Measurements from ENCODE around the gene KLHL36. TPM values are rescaled to one million over a fixed set of nuclear protein-coding genes. Genes with fewer than 3 reads are reported as not detected.
A peak's percentile ranks its signal among the peaks of the same experiment; 100 is the strongest.

Gene KLHL36
- total RNA-seq, 2 donors from 2014 or later = 36.2 to 44.1 TPM

- no peak for TF ChIP-seq CTCF (IDR thresholded peaks at IDR 0.05)
- Histone ChIP-seq H3K4me3 (no peak overlapping the region), H3K27ac (peak overlapping the region in 1 of 2 donors; percentile 85), H3K36me3 (peaks cover 28% of the 10 kb centered on the region), H3K9me3 (no peaks in the 10 kb centered on the region), H3K4me1 (peaks cover 0 to 23% of the 10 kb centered on the region in 2 donors), H3K27me3 (no peaks in the 10 kb centered on the region)
- no peak for DNase-seq (ENCODE audit: low spot score)
These were observed 2.0 kb downstream of the KLHL36 start for GRCh38 chr16:84650062-84650991.

- Histone ChIP-seq H3K27me3 (no peaks in the 10 kb centered on the region), H3K9me3 (no peaks in the 10 kb centered on the region), H3K36me3 (peaks cover 42% of the 10 kb centered on the region), H3K4me1 (peaks cover 0 to 20% of the 10 kb centered on the region in 2 donors), H3K4me3 (no peak overlapping the region), H3K27ac (no peak overlapping the region)
- DNase-seq (ENCODE audit: low spot score) = no peak
- TF ChIP-seq CTCF (IDR thresholded peaks at IDR 0.05) = no peak
These were observed 4.3 kb downstream of the KLHL36 start for GRCh38 chr16:84652566-84652965.

- TF ChIP-seq CTCF (IDR thresholded peaks at IDR 0.05) = no peak
- Histone ChIP-seq H3K4me3 (no peak overlapping the region), H3K27ac (no peak overlapping the region), H3K9me3 (no peaks in the 10 kb centered on the region), H3K36me3 (peaks cover 58% of the 10 kb centered on the region), H3K27me3 (no peaks in the 10 kb centered on the region), H3K4me1 (peaks cover 0 to 11% of the 10 kb centered on the region in 2 donors)
- no peak for DNase-seq (ENCODE audit: low spot score)
These were observed 5.9 kb downstream of the KLHL36 start for GRCh38 chr16:84654238-84654637.

GRCh38 chr16:84654998-84655397 is 6.7 kb downstream of the KLHL36 start:
- Histone ChIP-seq H3K4me1 (peaks cover 0 to 3% of the 10 kb centered on the region in 2 donors), H3K9me3 (no peaks in the 10 kb centered on the region)

GRCh38 chr16:84656649-84657048 is 8.3 kb downstream of the KLHL36 start:
- Histone ChIP-seq H3K27me3 (no peaks in the 10 kb centered on the region), H3K27ac (no peak overlapping the region), H3K4me3 (no peak overlapping the region), H3K9me3 (no peaks in the 10 kb centered on the region), H3K36me3 (peaks cover 76% of the 10 kb centered on the region), H3K4me1 (no peaks in the 10 kb centered on the region)
- TF ChIP-seq CTCF (IDR thresholded peaks at IDR 0.05) = no peak
- DNase-seq (ENCODE audit: low spot score) = no peak

More at GRCh38 chr16:84654998-84655397, 6.7 kb downstream of the KLHL36 start:
- no peak for DNase-seq (ENCODE audit: low spot score)
- Histone ChIP-seq H3K27me3 (no peaks in the 10 kb centered on the region), H3K36me3 (peaks cover 65% of the 10 kb centered on the region), H3K4me3 (no peak overlapping the region), H3K27ac (no peak overlapping the region)
- no peak for TF ChIP-seq CTCF (IDR thresholded peaks at IDR 0.05)

Measured in right atrium auricular region (tissue), 2 donors.